Gastroesophageal sphincter (tissue), 3 donors: ENCODE data around the gene CCDC85A.

Experiments used
- EP300 ChIP-seq: sonication (generic); formaldehyde crosslinking; IDR thresholded peaks from one replicate; pipeline ENCODE4 v1.6.1; 2017; ENCODE audit warnings: antibody characterized with exemption, mild to moderate bottlenecking
- POLR2A ChIP-seq, 2 donors: fragments of 450-650 bp; IDR thresholded peaks; one replicate each; pipeline ENCODE4 v1.6.1; 2017; ENCODE audit warnings: antibody characterized with exemption in 2 of 2, mild to moderate bottlenecking in 2 of 2, moderate library complexity in 1 of 2
- POLR2AphosphoS5 ChIP-seq: sonication (generic); formaldehyde crosslinking; IDR thresholded peaks from one replicate; pipeline ENCODE4 v1.6.1; 2017; ENCODE audit warnings: antibody characterized with exemption
- TF ChIP-seq, protein P1 (sequence below), 4 experiments: fragments of 200-600 bp in 2 of 4; fragments of 450-650 bp in 2 of 4; sonication (generic) in 1 of 4; IDR thresholded peaks; one replicate each; pipeline ENCODE4 v1.5.1; 2017 to 2019; ENCODE audit warnings: antibody characterized with exemption in 4 of 4, mild to moderate bottlenecking in 2 of 4, moderate library complexity in 2 of 4

DNA sequence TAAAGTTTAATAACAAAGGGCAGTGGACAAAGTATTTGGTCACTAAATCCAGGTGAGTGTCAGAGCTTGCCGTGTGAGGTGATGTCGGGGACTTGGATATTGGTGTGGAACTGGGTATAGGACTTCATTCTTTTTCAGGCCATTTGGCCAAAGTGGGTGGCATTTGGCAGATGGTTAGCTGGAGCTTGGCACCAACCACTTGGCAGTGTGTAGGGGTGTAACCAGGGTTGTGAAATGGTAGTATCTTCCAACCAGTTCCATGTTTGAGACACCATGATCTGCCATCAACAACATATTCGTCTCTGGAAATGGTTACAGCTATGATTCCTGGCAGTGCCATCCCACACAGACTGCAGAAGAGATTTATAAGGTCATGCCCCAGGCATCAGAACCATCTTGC lies 113.9 kb downstream of the CCDC85A start:
- TF ChIP-seq, protein P1, sequence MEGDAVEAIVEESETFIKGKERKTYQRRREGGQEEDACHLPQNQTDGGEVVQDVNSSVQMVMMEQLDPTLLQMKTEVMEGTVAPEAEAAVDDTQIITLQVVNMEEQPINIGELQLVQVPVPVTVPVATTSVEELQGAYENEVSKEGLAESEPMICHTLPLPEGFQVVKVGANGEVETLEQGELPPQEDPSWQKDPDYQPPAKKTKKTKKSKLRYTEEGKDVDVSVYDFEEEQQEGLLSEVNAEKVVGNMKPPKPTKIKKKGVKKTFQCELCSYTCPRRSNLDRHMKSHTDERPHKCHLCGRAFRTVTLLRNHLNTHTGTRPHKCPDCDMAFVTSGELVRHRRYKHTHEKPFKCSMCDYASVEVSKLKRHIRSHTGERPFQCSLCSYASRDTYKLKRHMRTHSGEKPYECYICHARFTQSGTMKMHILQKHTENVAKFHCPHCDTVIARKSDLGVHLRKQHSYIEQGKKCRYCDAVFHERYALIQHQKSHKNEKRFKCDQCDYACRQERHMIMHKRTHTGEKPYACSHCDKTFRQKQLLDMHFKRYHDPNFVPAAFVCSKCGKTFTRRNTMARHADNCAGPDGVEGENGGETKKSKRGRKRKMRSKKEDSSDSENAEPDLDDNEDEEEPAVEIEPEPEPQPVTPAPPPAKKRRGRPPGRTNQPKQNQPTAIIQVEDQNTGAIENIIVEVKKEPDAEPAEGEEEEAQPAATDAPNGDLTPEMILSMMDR (IDR thresholded peaks at IDR 0.05): no peak
- TF ChIP-seq POLR2A (IDR thresholded peaks at IDR 0.05) (no peak), EP300 (no peak), POLR2AphosphoS5 (no peak)
